HS-27A (cell line): ENCODE measurements around the gene IQSEC3.
A peak's percentile ranks its signal among the peaks of the same experiment; 100 is the strongest.
"Not testable (repeated sequence)": the region's sequence is repeated elsewhere in the genome, so short reads cannot be mapped to it uniquely, and the experiment has no call there.

Source experiments
- DNase-seq: peaks from one replicate; pipeline ENCODE4 v3.0.0-alpha.2; 2012; ENCODE audit warnings: low read depth, missing footprints

IQSEC3 gene

GRCh38 chr12:177980-178828, 111.6 kb downstream of the IQSEC3 start:
- no peak for DNase-seq

DNA sequence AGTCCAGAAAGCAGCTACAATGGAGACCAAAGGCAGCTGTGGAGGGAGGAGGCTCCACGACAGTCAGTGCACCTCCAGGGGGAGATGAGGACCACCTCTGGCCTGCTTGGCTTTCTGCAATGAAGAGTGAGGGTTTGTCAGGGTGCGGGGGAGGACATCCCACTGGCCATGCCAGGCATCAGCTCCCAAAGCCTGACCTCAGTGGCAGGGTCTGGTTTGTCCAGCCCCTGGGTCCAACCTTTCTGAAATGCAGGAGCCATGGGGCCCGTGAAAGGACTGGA, 112.2 kb downstream of the IQSEC3 start:
- no peak for DNase-seq

- no peak for DNase-seq
Measured at GRCh38 chr12:179131-179884, 112.7 kb downstream of the IQSEC3 start.

DNA sequence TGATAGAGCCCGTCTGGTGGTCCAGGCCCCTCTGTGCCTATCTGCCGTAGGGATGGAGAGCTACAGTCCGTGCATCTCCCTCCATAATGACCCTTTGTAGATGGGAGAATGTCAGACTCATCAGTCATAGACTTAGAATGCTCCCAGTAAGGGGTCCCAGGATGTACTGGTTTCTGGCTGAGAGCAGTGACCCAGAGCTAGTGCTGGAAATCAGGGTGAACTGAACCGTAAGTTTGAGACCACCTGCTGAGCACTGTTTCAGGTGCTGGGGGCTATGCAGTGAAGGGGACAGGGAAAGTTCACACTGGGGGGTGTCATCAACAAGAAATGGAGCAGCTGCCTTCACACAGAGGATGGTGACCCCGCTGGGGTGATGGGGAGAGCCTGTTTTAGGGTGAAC, 113.3 kb downstream of the IQSEC3 start:
- no peak for DNase-seq

- no peak for DNase-seq
Measured at GRCh38 chr12:180445-180844, 113.9 kb downstream of the IQSEC3 start.

GRCh38 chr12:181921-182320, 115.4 kb downstream of the IQSEC3 start:
- no peak for DNase-seq

- peak; percentile 34 for DNase-seq
Measured at GRCh38 chr12:182381-182892, 115.9 kb downstream of the IQSEC3 start.

GRCh38 chr12:184811-185575, 118.4 kb downstream of the IQSEC3 start:
- no peak for DNase-seq

DNA sequence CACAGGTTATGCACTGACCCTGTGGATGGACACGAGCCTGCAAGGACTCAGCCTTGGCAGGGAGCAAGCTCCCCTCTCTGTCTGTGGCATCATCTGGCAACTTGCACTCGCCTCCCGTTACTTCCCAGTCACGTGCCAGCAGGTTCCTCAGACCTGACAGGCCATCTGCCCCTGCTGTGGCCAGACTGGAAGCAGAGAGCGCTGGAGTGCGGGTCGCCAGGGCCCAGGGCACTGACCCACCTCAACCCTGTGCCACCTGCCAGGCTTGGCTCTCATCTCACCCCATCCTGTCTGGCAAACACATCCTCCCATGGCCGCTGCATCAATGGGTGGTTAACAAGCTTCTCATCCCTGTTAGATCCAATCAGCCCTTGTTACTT, 119.0 kb downstream of the IQSEC3 start:
- DNase-seq: no peak

DNA sequence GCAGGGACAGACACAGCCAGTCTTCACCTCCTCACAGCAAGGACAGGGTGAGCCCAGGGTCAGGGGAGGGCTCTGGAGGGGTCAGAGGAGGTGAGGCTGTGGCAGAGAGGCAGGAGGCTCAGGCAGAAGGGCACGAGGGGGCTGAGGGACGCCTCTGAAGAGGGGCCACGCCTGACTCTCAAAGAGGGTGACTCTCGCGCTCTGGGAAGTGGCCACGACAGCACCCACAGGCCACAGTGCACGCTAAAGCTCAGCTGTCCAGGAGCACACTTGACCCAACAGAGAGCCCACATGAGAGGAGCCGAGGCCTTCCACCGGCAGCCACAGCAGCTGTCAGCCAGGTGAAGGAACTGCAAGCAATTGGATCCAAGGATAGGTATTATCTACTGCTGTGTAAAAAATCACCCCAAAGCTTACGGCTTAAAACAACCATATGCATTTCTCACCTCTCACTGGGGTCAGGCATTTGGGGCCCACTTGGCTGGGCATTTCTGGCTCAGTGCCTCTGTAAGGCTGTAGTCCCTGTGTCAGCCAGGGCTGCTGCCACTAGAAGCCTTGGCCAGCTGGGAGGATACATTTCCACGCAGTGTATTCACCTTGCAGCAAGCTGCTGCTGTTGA, 119.5 kb downstream of the IQSEC3 start:
- no peak for DNase-seq

DNA sequence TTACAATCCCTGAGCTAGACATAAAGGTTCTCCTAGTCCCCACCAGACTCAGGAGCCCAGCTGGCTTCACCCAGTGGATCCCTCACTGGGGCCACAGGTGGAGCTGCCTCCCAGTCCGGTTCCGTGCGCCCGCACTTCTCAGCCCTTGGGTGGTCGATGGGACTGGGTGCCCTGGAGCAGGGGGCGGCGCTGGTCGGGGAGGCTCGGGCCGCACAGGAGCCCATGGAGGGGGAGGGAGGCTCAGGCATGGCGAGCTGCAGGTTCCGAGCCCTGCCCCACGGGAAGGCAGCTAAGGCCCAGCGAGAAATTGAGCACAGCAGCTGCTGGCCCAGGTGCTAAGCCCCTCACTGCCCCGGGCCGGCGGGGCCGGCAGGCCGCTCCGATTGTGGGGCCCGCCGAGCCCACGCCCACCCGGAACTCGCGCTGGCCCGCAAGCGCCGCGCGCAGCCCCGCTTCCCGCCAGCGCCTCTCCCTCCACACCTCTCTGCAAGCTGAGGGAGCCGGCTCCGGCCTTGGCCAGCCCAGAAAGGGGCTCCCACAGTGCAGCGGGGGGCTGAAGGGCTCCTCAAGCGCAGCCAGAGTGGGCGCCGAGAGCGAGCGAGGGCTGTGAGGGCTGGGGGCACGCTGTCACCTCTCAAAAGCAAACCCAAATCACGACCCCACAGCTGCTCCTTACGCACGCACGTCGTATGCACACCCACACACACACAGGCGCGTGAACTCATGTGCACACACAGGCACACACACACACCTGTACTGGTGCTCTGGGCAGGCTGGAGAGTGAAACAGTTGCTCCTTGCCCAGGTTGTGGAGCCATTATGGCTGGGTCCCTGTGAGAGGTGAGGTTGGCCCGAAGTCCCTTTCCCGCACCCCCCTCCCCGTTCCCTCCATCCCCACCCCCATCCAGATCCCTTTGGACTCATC, 121.7 kb downstream of the IQSEC3 start:
- not testable (repeated sequence) for DNase-seq

- no peak for DNase-seq
Measured at GRCh38 chr12:188910-189621, 122.5 kb downstream of the IQSEC3 start.

DNA sequence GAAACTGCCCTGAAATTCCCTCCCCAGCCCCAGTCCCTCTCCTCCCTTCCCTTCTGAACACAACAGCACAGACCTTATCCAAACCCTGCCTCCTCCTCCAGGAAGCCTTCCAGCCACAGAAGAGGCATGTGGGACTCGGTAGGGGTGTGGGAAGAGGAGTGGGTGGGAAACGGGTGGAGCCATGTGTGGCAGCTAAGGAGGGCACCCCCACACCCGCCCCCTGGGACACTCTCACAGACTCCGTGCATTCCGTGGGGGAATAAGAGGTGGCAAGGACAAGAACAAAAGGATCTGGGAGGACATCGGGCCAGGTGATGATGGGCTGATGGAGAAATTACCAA, 123.0 kb downstream of the IQSEC3 start:
- DNase-seq: no peak

DNA sequence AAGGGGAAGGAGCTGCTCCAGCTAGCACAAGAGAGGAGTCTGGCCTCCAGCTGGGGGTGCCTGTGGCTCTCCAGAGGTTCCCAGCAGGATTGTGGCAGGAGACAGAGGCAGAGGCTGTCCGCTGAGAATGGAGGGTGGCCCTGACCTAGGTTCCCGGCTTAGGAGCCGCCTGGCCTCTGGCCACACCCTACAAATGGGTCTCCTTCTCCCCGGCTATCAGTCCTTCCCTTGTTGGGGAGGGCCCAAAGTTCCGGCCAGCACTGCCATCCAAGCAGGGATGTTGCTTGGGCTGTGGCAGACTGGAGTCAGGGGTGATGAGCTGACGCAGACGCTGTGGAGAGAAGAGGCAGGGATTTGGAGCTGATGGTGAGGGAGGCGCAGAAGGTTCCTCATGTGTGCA, 124.3 kb downstream of the IQSEC3 start:
- DNase-seq: no peak

DNA sequence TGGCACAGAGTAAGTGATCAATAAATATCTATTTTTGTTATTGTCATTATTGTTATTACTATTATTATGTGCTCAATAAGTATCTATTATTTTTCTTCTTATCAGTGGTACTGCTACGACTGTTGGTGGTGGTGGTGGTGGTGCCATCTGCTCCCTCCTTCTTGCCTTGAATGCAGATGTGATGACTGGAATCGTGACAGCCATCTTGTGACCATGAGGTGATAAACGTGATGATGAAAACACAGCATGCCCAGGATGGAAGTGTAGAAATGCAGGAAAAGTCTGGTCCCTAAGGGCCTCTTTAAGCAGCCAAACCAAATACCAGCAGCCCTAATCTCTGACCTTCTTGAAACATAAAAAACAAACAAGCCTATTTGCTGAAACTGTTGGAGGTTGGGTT, 125.0 kb downstream of the IQSEC3 start:
- DNase-seq: no peak

DNA sequence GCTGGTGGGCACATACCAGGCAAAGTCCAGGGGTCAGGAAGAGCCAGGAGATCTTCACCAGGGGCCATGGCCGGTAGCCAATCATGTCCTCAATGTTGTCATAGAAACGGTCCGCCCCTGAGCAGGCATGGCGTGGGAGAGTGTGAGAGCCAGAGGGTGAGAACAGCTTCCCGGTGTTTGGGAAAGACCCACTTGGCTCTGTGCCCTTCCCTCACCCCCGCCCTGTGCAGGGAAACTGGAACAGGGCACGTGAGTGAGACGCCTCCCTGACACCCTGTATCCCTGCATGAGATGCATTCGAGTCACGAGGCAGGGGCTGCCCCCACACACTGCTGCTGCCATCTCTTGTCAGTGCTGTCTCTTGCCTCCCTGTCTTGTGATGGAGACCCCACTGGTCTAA, 126.7 kb downstream of the IQSEC3 start:
- DNase-seq: no peak

GRCh38 chr12:194276-194675, 127.7 kb downstream of the IQSEC3 start:
- DNase-seq: no peak

DNA sequence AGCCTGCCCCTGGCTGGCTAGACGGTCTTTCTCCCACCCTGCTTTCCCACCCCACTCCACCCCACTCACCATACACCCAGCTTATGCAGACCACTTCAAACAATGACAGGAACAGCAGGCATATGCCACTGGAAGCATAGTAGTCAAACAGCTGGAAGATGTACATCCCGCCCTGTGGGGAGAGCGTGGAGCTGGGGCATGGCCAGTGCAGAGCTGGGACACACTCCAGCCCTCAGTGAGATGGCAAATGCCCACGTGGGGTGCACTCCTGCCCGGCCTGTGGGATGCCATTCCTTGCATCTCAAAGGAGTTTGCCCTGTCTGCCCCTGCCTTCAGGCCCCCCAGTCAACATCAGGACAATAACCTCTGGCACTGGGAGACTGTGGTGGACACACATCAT, 128.6 kb downstream of the IQSEC3 start:
- no peak for DNase-seq

- no peak for DNase-seq
Measured at GRCh38 chr12:195951-196350, 129.4 kb downstream of the IQSEC3 start.

GRCh38 chr12:196436-196835, 129.9 kb downstream of the IQSEC3 start:
- no peak for DNase-seq

- no peak for DNase-seq
Measured at GRCh38 chr12:197347-197746, 130.8 kb downstream of the IQSEC3 start.
